ENCODE measurements around the gene DNAJA3. TPM values are rescaled to one million over a fixed set of nuclear protein-coding genes. Genes with fewer than 3 reads are reported as not detected.

The DNAJA3 gene
- total and polyA plus RNA-seq, 9 of the 15 experiments (the other 6 are each of a cell fraction or from before 2014, with no cell fraction given), result 8.1 to 105 (median 79.0) TPM

GRCh38 chr16:4416200-4417032 lies 9.3 kb upstream of the DNAJA3 start, which contains the start of gene CORO7 (continued):
- no peak for TF ChIP-seq NR0B1 (IDR thresholded peaks at IDR 0.05; ENCODE audit: partially characterized antibody)
- peak; percentile 85 for TF ChIP-seq RBFOX2 (IDR thresholded peaks at IDR 0.05; ENCODE audit: low read depth, low read length)
- no peak for TF ChIP-seq ZHX1 (conservative IDR thresholded peaks at IDR 0.05; ENCODE audit: low read length)
- TF ChIP-seq CREM (IDR thresholded peaks at IDR 0.05; ENCODE audit: low read depth), result 0 out of 2 replicates have a peak, but pooled peaks have one; percentile 13
- peak; percentile 11; the same call in 1 of the 2 replicates for TF ChIP-seq ERF (CRISPR knock-in tag; IDR thresholded peaks at IDR 0.05)
- TF ChIP-seq TOE1 (IDR thresholded peaks at IDR 0.05; ENCODE audit: borderline replicate concordance), result peak; percentile 95
- TF ChIP-seq TOE1 (CRISPR knock-in tag; IDR thresholded peaks at IDR 0.05; ENCODE audit: borderline replicate concordance, low read depth), result no peak
- peak; percentile 93 for TF ChIP-seq MAX (CRISPR knock-in tag; IDR thresholded peaks at IDR 0.05)
- TF ChIP-seq TFE3 (CRISPR knock-in tag; IDR thresholded peaks at IDR 0.05), result peak; percentile 97
- peak; percentile 65 for TF ChIP-seq MEIS2 (IDR thresholded peaks at IDR 0.05; ENCODE audit: partially characterized antibody)
- peak; percentile 62; the same call in 1 of the 2 replicates for TF ChIP-seq PHF8 (IDR thresholded peaks at IDR 0.05; ENCODE audit: borderline replicate concordance, low read length)
- no peak for TF ChIP-seq CREB1 (IDR thresholded peaks at IDR 0.05)
- TF ChIP-seq CREB1 (CRISPR knock-in tag; IDR thresholded peaks at IDR 0.05), result peak; percentile 46; the same call in 1 of the 2 replicates
- no peak for TF ChIP-seq CAMTA2 (CRISPR knock-in tag; conservative IDR thresholded peaks at IDR 0.05)
- TF ChIP-seq DPF2 (IDR thresholded peaks at IDR 0.05), result peak; percentile 41; the same call in 1 of the 2 replicates
- no peak for TF ChIP-seq E2F8 (IDR thresholded peaks at IDR 0.05; ENCODE audit: low read depth, partially characterized antibody)
- TF ChIP-seq YY1 (IDR thresholded peaks at IDR 0.05; ENCODE audit: borderline replicate concordance in 1 of 3, control insufficient read depth in 1 of 3, extremely low read depth in 1 of 3, insufficient read depth in 3 of 3, insufficient read length in 1 of 3, insufficient replicate concordance in 2 of 3, low read depth in 1 of 3, low read length in 2 of 3), result peak in 1 of 3 experiments; percentile 64
